Activated naive CD4-positive, alpha-beta T cell treated with anti-CD3 and anti-CD28 coated beads, Interleukin-2, amount 10 ng/mL, durations not matched to agents 7 days and 5 days (primary cell): ENCODE data around the gene ATAD1.
"Not testable (repeated sequence)": the region's sequence is repeated elsewhere in the genome, so short reads cannot be mapped to it uniquely, and the experiment has no call there.

Source experiments
- CTCF ChIA-PET: fragments of 350-600 bp; sonication (Branson Sonifier 250); formaldehyde crosslinking; loops from one replicate; lab custom pipeline; 2021; ENCODE audit warnings: antibody characterized with exemption; lab: Charles Lee
- DNase-seq: peaks from one replicate; pipeline ENCODE4 v3.0.0-alpha.2; 2020
- H3K27ac Mint-ChIP-seq: one replicate; pipeline ENCODE4 v1.8.0; 2021; ENCODE audit warnings: mild to moderate bottlenecking, moderate library complexity, mixed read lengths
- H3K27me3 Mint-ChIP-seq: one replicate; pipeline ENCODE4 v1.8.0; 2021; ENCODE audit warnings: mild to moderate bottlenecking, mixed read lengths
- H3K36me3 Mint-ChIP-seq: one replicate; pipeline ENCODE4 v1.8.0; 2021; ENCODE audit warnings: mixed read lengths
- H3K4me1 Mint-ChIP-seq: one replicate; pipeline ENCODE4 v1.8.0; 2021; ENCODE audit warnings: mixed read lengths
- H3K4me3 Mint-ChIP-seq: one replicate; pipeline ENCODE4 v1.8.0; 2021; ENCODE audit warnings: mild to moderate bottlenecking, moderate library complexity, mixed read lengths
- H3K9me3 Mint-ChIP-seq: one replicate; pipeline ENCODE4 v1.8.0; 2021; ENCODE audit warnings: mixed read lengths

Gene ATAD1

GRCh38 chr10:87860156-87860795, 42.2 kb upstream of the ATAD1 start:
- peak; percentile 41 for DNase-seq
- no peak overlapping the region for H3K4me3 Mint-ChIP-seq
- no peaks in the 10 kb centered on the region for H3K9me3 Mint-ChIP-seq
- CTCF ChIA-PET, result interaction anchor here (0.7 to 7.2 kb wide), 8 partner anchors 14 to 723 kb away, joined by 3 to 52 read pairs (median 5); partner anchors contain the start of genes ATAD1 and RNLS
- H3K4me1 Mint-ChIP-seq, result peaks cover 24% of the 10 kb centered on the region
- H3K27ac Mint-ChIP-seq, result peak overlapping the region; percentile 42
- H3K36me3 Mint-ChIP-seq, result peaks cover 9% of the 10 kb centered on the region
- peaks cover 11% of the 10 kb centered on the region for H3K27me3 Mint-ChIP-seq

- DNase-seq, H3K27ac Mint-ChIP-seq, H3K36me3 Mint-ChIP-seq, H3K27me3 Mint-ChIP-seq, H3K9me3 Mint-ChIP-seq, CTCF ChIA-PET, H3K4me3 Mint-ChIP-seq: not testable (repeated sequence)
- peaks cover 21% of the 10 kb centered on the region for H3K4me1 Mint-ChIP-seq
Observed at GRCh38 chr10:87855665-87856064, 37.6 kb upstream of the ATAD1 start.

- H3K36me3 Mint-ChIP-seq, H3K27me3 Mint-ChIP-seq, H3K4me3 Mint-ChIP-seq, H3K27ac Mint-ChIP-seq, CTCF ChIA-PET, H3K9me3 Mint-ChIP-seq, DNase-seq: not testable (repeated sequence)
- H3K4me1 Mint-ChIP-seq, result peaks cover 18% of the 10 kb centered on the region
Observed at GRCh38 chr10:87855247-87855646, 37.2 kb upstream of the ATAD1 start.

GRCh38 chr10:87852089-87852488, 34.1 kb upstream of the ATAD1 start:
- Mint-ChIP-seq H3K27ac (no peak overlapping the region), H3K4me3 (no peak overlapping the region), H3K9me3 (no peaks in the 10 kb centered on the region), H3K27me3 (no peaks in the 10 kb centered on the region), H3K36me3 (no peaks in the 10 kb centered on the region), H3K4me1 (peaks cover 15% of the 10 kb centered on the region)
- no peak for DNase-seq
- CTCF ChIA-PET, result interaction anchor here (0.8 to 3.8 kb wide), 4 partner anchors 10 to 705 kb away, joined by 3 to 31 read pairs (median 6); no protein-coding TSS in a partner anchor

- no peak overlapping the region for H3K27ac Mint-ChIP-seq
- CTCF ChIA-PET, result interaction anchor here (0.7 to 3.8 kb wide), 14 partner anchors 8 to 971 kb away, joined by 3 to 31 read pairs (median 4); partner anchors contain the start of gene ATAD1
- no peak overlapping the region for H3K4me3 Mint-ChIP-seq
- peak; percentile 70 for DNase-seq
- H3K4me1 Mint-ChIP-seq, result peaks cover 15% of the 10 kb centered on the region
- H3K9me3 Mint-ChIP-seq, result no peaks in the 10 kb centered on the region
- no peaks in the 10 kb centered on the region for H3K27me3 Mint-ChIP-seq
- no peaks in the 10 kb centered on the region for H3K36me3 Mint-ChIP-seq
Observed at GRCh38 chr10:87850742-87851205, 32.7 kb upstream of the ATAD1 start.

- Mint-ChIP-seq H3K36me3 (no peaks in the 10 kb centered on the region), H3K27me3 (no peaks in the 10 kb centered on the region), H3K4me3 (no peak overlapping the region), H3K9me3 (no peaks in the 10 kb centered on the region), H3K27ac (no peak overlapping the region), H3K4me1 (peaks cover 10% of the 10 kb centered on the region)
- DNase-seq, result no peak
- CTCF ChIA-PET, result interaction anchor here (1.0 to 3.8 kb wide), 3 partner anchors 13 to 705 kb away, joined by 3 to 31 read pairs (median 7); no protein-coding TSS in a partner anchor
Observed at GRCh38 chr10:87849001-87849400, 31.0 kb upstream of the ATAD1 start.

GRCh38 chr10:87847550-87847949, 29.5 kb upstream of the ATAD1 start:
- H3K27ac Mint-ChIP-seq, result no peak overlapping the region
- no peaks in the 10 kb centered on the region for H3K9me3 Mint-ChIP-seq
- H3K4me3 Mint-ChIP-seq, result no peak overlapping the region
- peaks cover 17% of the 10 kb centered on the region for H3K4me1 Mint-ChIP-seq
- no peaks in the 10 kb centered on the region for H3K36me3 Mint-ChIP-seq
- no peaks in the 10 kb centered on the region for H3K27me3 Mint-ChIP-seq
- CTCF ChIA-PET, result interaction anchor here (0.6 kb wide), 1 partner anchor 29 kb away, joined by 3 read pairs; the partner anchor contains the start of gene ATAD1
- no peak for DNase-seq

- peaks cover 22% of the 10 kb centered on the region for H3K4me1 Mint-ChIP-seq
- H3K36me3 Mint-ChIP-seq, H3K27ac Mint-ChIP-seq, H3K9me3 Mint-ChIP-seq, H3K27me3 Mint-ChIP-seq, H3K4me3 Mint-ChIP-seq, DNase-seq: not testable (repeated sequence)
- CTCF ChIA-PET, result interaction anchor here (2.5 kb wide), 1 partner anchor 12 kb away, joined by 11 read pairs; no protein-coding TSS in a partner anchor
Observed at GRCh38 chr10:87846711-87847110, 28.7 kb upstream of the ATAD1 start.

GRCh38 chr10:87846023-87846422, 28.0 kb upstream of the ATAD1 start:
- Mint-ChIP-seq H3K9me3 (no peaks in the 10 kb centered on the region), H3K36me3 (no peaks in the 10 kb centered on the region), H3K27me3 (no peaks in the 10 kb centered on the region), H3K27ac (no peak overlapping the region), H3K4me3 (no peak overlapping the region), H3K4me1 (peaks cover 20% of the 10 kb centered on the region)
- CTCF ChIA-PET, result interaction anchor here (1.0 to 2.5 kb wide), 3 partner anchors 13 to 390 kb away, joined by 3 to 11 read pairs (median 4); no protein-coding TSS in a partner anchor
- DNase-seq, result no peak

- H3K36me3 Mint-ChIP-seq, result no peaks in the 10 kb centered on the region
- no peak overlapping the region for H3K27ac Mint-ChIP-seq
- peaks cover 16% of the 10 kb centered on the region for H3K4me1 Mint-ChIP-seq
- no peaks in the 10 kb centered on the region for H3K9me3 Mint-ChIP-seq
- CTCF ChIA-PET, result interaction anchor here (1.0 to 2.5 kb wide), 3 partner anchors 13 to 391 kb away, joined by 3 to 11 read pairs (median 4); no protein-coding TSS in a partner anchor
- H3K4me3 Mint-ChIP-seq, result no peak overlapping the region
- H3K27me3 Mint-ChIP-seq, result no peaks in the 10 kb centered on the region
- DNase-seq, result no peak
Observed at GRCh38 chr10:87845624-87845998, 27.6 kb upstream of the ATAD1 start.

GRCh38 chr10:87844837-87845623, 27.0 kb upstream of the ATAD1 start:
- Mint-ChIP-seq H3K4me3 (no peak overlapping the region), H3K36me3 (no peaks in the 10 kb centered on the region), H3K4me1 (peaks cover 16% of the 10 kb centered on the region), H3K9me3 (no peaks in the 10 kb centered on the region), H3K27ac (no peak overlapping the region), H3K27me3 (no peaks in the 10 kb centered on the region)
- CTCF ChIA-PET, result interaction anchor here (1.0 to 2.5 kb wide), 3 partner anchors 14 to 391 kb away, joined by 3 to 11 read pairs (median 4); no protein-coding TSS in a partner anchor
- DNase-seq, result no peak

GRCh38 chr10:87843714-87844113, 25.7 kb upstream of the ATAD1 start:
- Mint-ChIP-seq H3K9me3 (no peaks in the 10 kb centered on the region), H3K27me3 (no peaks in the 10 kb centered on the region), H3K4me3 (no peak overlapping the region), H3K4me1 (peaks cover 16% of the 10 kb centered on the region), H3K27ac (no peak overlapping the region), H3K36me3 (no peaks in the 10 kb centered on the region)
- CTCF ChIA-PET, result no interaction called here
- DNase-seq, result no peak

- CTCF ChIA-PET, result no interaction called here
- Mint-ChIP-seq H3K4me3 (no peak overlapping the region), H3K27ac (peak overlapping the region; percentile 5), H3K27me3 (no peaks in the 10 kb centered on the region), H3K9me3 (no peaks in the 10 kb centered on the region), H3K4me1 (peaks cover 16% of the 10 kb centered on the region), H3K36me3 (no peaks in the 10 kb centered on the region)
- no peak for DNase-seq
Observed at GRCh38 chr10:87842776-87843497, 24.9 kb upstream of the ATAD1 start.

GRCh38 chr10:87842220-87842641, 24.2 kb upstream of the ATAD1 start:
- Mint-ChIP-seq H3K27me3 (peaks cover 4% of the 10 kb centered on the region), H3K36me3 (no peaks in the 10 kb centered on the region), H3K4me1 (peaks cover 16% of the 10 kb centered on the region), H3K9me3 (no peaks in the 10 kb centered on the region), H3K27ac (no peak overlapping the region), H3K4me3 (no peak overlapping the region)
- no peak for DNase-seq
- CTCF ChIA-PET, result no interaction called here
